ENCODE measurements around the gene GPHN.

DNA sequence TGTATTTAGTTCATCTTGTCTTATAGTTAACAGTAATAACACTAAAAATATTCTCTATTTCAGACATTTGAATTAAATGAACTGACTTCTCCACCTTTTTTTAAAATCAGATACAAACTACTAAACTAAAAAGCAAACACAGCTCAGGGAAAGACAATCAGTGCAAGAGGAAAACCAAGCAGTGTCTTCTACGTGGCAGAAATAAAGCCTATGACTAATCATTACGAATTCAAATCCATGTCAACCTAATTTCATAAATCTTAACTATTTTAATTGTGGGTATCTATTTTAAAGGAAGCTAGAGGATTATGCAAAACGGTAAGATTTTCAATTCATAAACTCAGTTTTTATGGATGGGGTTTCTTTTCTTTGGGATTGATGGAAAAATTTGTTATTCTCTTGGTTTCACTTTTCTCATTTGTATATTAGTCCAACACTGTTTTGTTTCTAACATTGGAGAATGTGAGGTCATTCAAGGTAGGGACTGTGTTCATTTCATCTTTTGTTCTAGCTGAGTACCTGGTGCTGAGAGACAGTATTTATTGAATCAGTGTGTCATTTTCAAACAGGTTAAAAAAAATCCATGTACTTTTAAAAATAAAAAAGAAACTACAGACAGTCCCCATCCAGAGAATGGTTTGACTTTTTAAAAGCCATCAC is 720.5 kb downstream of the GPHN start:
- TF ChIP-seq, protein P1, sequence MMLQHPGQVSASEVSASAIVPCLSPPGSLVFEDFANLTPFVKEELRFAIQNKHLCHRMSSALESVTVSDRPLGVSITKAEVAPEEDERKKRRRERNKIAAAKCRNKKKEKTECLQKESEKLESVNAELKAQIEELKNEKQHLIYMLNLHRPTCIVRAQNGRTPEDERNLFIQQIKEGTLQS (IDR thresholded peaks at IDR 0.05; ENCODE audit: insufficient read depth, low read depth, low read length), result no peak
- TF ChIP-seq, protein P2, sequence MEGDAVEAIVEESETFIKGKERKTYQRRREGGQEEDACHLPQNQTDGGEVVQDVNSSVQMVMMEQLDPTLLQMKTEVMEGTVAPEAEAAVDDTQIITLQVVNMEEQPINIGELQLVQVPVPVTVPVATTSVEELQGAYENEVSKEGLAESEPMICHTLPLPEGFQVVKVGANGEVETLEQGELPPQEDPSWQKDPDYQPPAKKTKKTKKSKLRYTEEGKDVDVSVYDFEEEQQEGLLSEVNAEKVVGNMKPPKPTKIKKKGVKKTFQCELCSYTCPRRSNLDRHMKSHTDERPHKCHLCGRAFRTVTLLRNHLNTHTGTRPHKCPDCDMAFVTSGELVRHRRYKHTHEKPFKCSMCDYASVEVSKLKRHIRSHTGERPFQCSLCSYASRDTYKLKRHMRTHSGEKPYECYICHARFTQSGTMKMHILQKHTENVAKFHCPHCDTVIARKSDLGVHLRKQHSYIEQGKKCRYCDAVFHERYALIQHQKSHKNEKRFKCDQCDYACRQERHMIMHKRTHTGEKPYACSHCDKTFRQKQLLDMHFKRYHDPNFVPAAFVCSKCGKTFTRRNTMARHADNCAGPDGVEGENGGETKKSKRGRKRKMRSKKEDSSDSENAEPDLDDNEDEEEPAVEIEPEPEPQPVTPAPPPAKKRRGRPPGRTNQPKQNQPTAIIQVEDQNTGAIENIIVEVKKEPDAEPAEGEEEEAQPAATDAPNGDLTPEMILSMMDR (IDR thresholded peaks at IDR 0.05; ENCODE audit: control extremely low read depth in 1 of 3, insufficient read depth in 1 of 3, low read depth in 1 of 3, low read length in 3 of 3), result no peak
- TF ChIP-seq, protein P3, sequence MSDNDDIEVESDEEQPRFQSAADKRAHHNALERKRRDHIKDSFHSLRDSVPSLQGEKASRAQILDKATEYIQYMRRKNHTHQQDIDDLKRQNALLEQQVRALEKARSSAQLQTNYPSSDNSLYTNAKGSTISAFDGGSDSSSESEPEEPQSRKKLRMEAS (IDR thresholded peaks at IDR 0.05), result no peak
- TF ChIP-seq SUZ12 (IDR thresholded peaks at IDR 0.05; ENCODE audit: low read length) (no peak), YY1 (IDR thresholded peaks at IDR 0.05; ENCODE audit: low read depth, low read length) (no peak), SIN3A (conservative IDR thresholded peaks at IDR 0.05 in 1 of 2, IDR thresholded peaks at IDR 0.05 in 1 of 2; ENCODE audit: low read depth in 1 of 2, low read length in 2 of 2) (no peak), POLR2A (IDR thresholded peaks at IDR 0.05; ENCODE audit: control extremely low read depth in 1 of 2, low read depth in 2 of 2, low read length in 2 of 2) (no peak), RBBP5 (IDR thresholded peaks at IDR 0.05; ENCODE audit: borderline replicate concordance, low read depth, low read length) (no peak), RAD21 (IDR thresholded peaks at IDR 0.05 in 1 of 2, conservative IDR thresholded peaks at IDR 0.05 in 1 of 2; ENCODE audit: low read depth in 2 of 2, low read length in 2 of 2) (no peak), RXRA (IDR thresholded peaks at IDR 0.05; ENCODE audit: insufficient read depth, low read depth, low read length) (no peak)
- TF ChIP-seq, protein P4, sequence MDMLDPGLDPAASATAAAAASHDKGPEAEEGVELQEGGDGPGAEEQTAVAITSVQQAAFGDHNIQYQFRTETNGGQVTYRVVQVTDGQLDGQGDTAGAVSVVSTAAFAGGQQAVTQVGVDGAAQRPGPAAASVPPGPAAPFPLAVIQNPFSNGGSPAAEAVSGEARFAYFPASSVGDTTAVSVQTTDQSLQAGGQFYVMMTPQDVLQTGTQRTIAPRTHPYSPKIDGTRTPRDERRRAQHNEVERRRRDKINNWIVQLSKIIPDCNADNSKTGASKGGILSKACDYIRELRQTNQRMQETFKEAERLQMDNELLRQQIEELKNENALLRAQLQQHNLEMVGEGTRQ (IDR thresholded peaks at IDR 0.05; ENCODE audit: low read length), result no peak

Data from H1 (cell line).